ENCODE measurements around the gene SEC16B.

- TF ChIP-seq, protein P1, sequence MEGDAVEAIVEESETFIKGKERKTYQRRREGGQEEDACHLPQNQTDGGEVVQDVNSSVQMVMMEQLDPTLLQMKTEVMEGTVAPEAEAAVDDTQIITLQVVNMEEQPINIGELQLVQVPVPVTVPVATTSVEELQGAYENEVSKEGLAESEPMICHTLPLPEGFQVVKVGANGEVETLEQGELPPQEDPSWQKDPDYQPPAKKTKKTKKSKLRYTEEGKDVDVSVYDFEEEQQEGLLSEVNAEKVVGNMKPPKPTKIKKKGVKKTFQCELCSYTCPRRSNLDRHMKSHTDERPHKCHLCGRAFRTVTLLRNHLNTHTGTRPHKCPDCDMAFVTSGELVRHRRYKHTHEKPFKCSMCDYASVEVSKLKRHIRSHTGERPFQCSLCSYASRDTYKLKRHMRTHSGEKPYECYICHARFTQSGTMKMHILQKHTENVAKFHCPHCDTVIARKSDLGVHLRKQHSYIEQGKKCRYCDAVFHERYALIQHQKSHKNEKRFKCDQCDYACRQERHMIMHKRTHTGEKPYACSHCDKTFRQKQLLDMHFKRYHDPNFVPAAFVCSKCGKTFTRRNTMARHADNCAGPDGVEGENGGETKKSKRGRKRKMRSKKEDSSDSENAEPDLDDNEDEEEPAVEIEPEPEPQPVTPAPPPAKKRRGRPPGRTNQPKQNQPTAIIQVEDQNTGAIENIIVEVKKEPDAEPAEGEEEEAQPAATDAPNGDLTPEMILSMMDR (IDR thresholded peaks at IDR 0.05; ENCODE audit: insufficient read depth, low read length, poor library complexity, severe bottlenecking) = no peak
- TF ChIP-seq EZH2phosphoT487 (conservative IDR thresholded peaks at IDR 0.05; ENCODE audit: low read length) = no peak
These were observed 34.9 kb downstream of the SEC16B start for GRCh38 chr1:177934927-177935326.

Data from SU-DHL-6 (cell line).